HepG2 (cell line): ENCODE results near the gene BRCA1. TPM values are rescaled to one million over a fixed set of nuclear protein-coding genes. Genes with fewer than 3 reads are reported as not detected.

Experiments used
- CEBPZ ChIP-seq: IDR thresholded peaks from 2 replicates; pipeline ENCODE4 v1.6.1; 2012; ENCODE audit warnings: low read length, improper control_type of control experiment
- DBP ChIP-seq: sonication (generic); formaldehyde crosslinking; IDR thresholded peaks from 2 replicates; pipeline ENCODE4 v1.4.0; 2020; ENCODE audit warnings: missing genetic modification reagents; ENCODE audit errors: not compliant biosample characterization
- DDIT3 ChIP-seq: sonication (generic); formaldehyde crosslinking; IDR thresholded peaks from 2 replicates; pipeline ENCODE4 v1.4.0; 2020; ENCODE audit warnings: mild to moderate bottlenecking, missing genetic modification reagents
- HNRNPLL ChIP-seq: fragments of 200-400 bp; formaldehyde crosslinking; IDR thresholded peaks from 2 replicates; pipeline ENCODE4 v1.6.1; 2017; ENCODE audit warnings: mild to moderate bottlenecking, low read depth, low read length; ENCODE audit not compliant: poor library complexity, severe bottlenecking
- SOX5 ChIP-seq: IDR thresholded peaks from 2 replicates; pipeline ENCODE4 v1.6.1; 2016; ENCODE audit warnings: borderline replicate concordance
- TBX2 ChIP-seq: sonication (generic); formaldehyde crosslinking; IDR thresholded peaks from 2 replicates; pipeline ENCODE4 v1.5.0; 2020; ENCODE audit warnings: missing genetic modification reagents, mild to moderate bottlenecking, borderline replicate concordance
- TMF1 ChIP-seq: sonication (generic); formaldehyde crosslinking; IDR thresholded peaks from 2 replicates; pipeline ENCODE4 v1.8.1; 2022; ENCODE audit warnings: low read depth, missing genetic modification reagents
- ZIK1 ChIP-seq: sonication (generic); formaldehyde crosslinking; IDR thresholded peaks from 2 replicates; pipeline ENCODE4 v1.5.0; 2020; ENCODE audit warnings: mild to moderate bottlenecking, low read depth, missing genetic modification reagents, borderline replicate concordance
- ZNF326 ChIP-seq: sonication (generic); formaldehyde crosslinking; IDR thresholded peaks from 2 replicates; pipeline ENCODE4 v1.4.0; 2020; ENCODE audit warnings: missing genetic modification reagents, borderline replicate concordance
- ZNF543 ChIP-seq: sonication (generic); formaldehyde crosslinking; IDR thresholded peaks from 2 replicates; pipeline ENCODE4 v1.4.0; 2020; ENCODE audit warnings: mild to moderate bottlenecking, missing genetic modification reagents
- ZNF558 ChIP-seq: sonication (generic); formaldehyde crosslinking; IDR thresholded peaks from 2 replicates; pipeline ENCODE4 v1.9.0; 2022; ENCODE audit warnings: mild to moderate bottlenecking, missing genetic modification reagents, borderline replicate concordance
- ZNF646 ChIP-seq: sonication (generic); formaldehyde crosslinking; IDR thresholded peaks from 2 replicates; pipeline ENCODE4 v1.9.0; 2021; ENCODE audit warnings: mild to moderate bottlenecking, missing genetic modification reagents
- polyA plus RNA-seq, 8 experiments: library from polyadenylated mRNA; depleted of rRNA in 3 of 8; stranded (reverse) in 7 of 8; unstranded in 1 of 8; fragments of >200 nt; fragmentation: Illumina TruSeq in 4 of 8; extraction: Trizol in 4 of 8; gene quantifications; 2 replicates each; pipeline versions ENCODE4 v1.2.1 to v1.2.3, GENCODE V29; 2011 to 2016; ENCODE audit warnings: low read depth in 4 of 8, missing spikeins in 1 of 8, mixed read lengths in 1 of 8; ENCODE audit not compliant: insufficient read depth in 1 of 8
- total RNA-seq, 5 experiments: library from RNA; depleted of rRNA; stranded (reverse); fragments of >200 nt; fragmentation: Illumina TruSeq; extraction: Trizol; gene quantifications; 2 replicates each; pipeline ENCODE4 v1.2.3, GENCODE V29; 2016; ENCODE audit warnings: low read depth in 1 of 5

The BRCA1 gene
- total and polyA plus RNA-seq, 2 of the 13 experiments (the other 11 are each of a cell fraction or from before 2014, with no cell fraction given): 13.3 to 37.5 TPM

GRCh38 chr17:43114151-43114552 lies 11.0 kb downstream of the BRCA1 start (continued):
- TF ChIP-seq ZNF646 (CRISPR knock-in tag): no peak
- no peak for TF ChIP-seq HNRNPLL
- TF ChIP-seq DDIT3: no peak
- no peak for TF ChIP-seq ZNF558 (CRISPR knock-in tag)
- TF ChIP-seq ZNF543 (CRISPR knock-in tag): no peak
- TF ChIP-seq SOX5 (CRISPR knock-in tag): no peak; the same call in 1 of the 2 replicates
- TF ChIP-seq TBX2 (CRISPR knock-in tag): no peak
- no peak for TF ChIP-seq CEBPZ
- TF ChIP-seq DBP: no peak
- no peak for TF ChIP-seq TMF1 (CRISPR knock-in tag)
- no peak for TF ChIP-seq ZNF326
- no peak for TF ChIP-seq ZIK1 (CRISPR knock-in tag)
